Activated T-helper 1 cell treated with anti-CD3 and anti-CD28 coated beads, Interleukin-12 subunit alpha, Interleukin-12 subunit beta, Interleukin-2, Interleukin-4 antibody, amounts not matched to agents 30 ng/mL and 10 ng/mL and 1 ng/mL, durations not matched to agents 14 hours and 24 hours and 36 hours (primary cell): Measurements from ENCODE around the gene SHISA4. TPM values are rescaled to one million over a fixed set of nuclear protein-coding genes. Genes with fewer than 3 reads are reported as not detected.
"Not testable (repeated sequence)": the region's sequence is repeated elsewhere in the genome, so short reads cannot be mapped to it uniquely, and the experiment has no call there.

Experiments
- DNase-seq: peaks from one replicate; pipeline ENCODE4 v3.0.0; 2021; ENCODE audit warnings: low spot score
- H3K27ac Mint-ChIP-seq: one replicate; pipeline ENCODE4 v1.8.0; 2021; ENCODE audit warnings: mild to moderate bottlenecking, mixed read lengths
- H3K27me3 Mint-ChIP-seq: one replicate; pipeline ENCODE4 v1.8.0; 2022; ENCODE audit warnings: mild to moderate bottlenecking, moderate library complexity, mixed read lengths; ENCODE audit not compliant: insufficient read depth
- H3K36me3 Mint-ChIP-seq: one replicate; pipeline ENCODE4 v1.8.0; 2021; ENCODE audit warnings: low read depth, mixed read lengths
- H3K4me1 Mint-ChIP-seq: one replicate; pipeline ENCODE4 v1.8.0; 2021; ENCODE audit warnings: low read depth, mixed read lengths
- H3K4me3 Mint-ChIP-seq: one replicate; pipeline ENCODE4 v1.8.0; 2021; ENCODE audit warnings: mild to moderate bottlenecking, moderate library complexity, mixed read lengths
- H3K9me3 Mint-ChIP-seq: one replicate; pipeline ENCODE4 v1.8.0; 2021; ENCODE audit warnings: mixed read lengths
- intact Hi-C: fragments of 100-400 bp; cut with micrococcal nuclease; formaldehyde crosslinking; loops from one replicate; pipeline ENCODE4 v1.15.1; 2024
- total RNA-seq: library from RNA; stranded (reverse); gene quantifications from 2 replicates; pipeline ENCODE4 v1.2.3, GENCODE V29; 2022

SHISA4 gene
- total RNA-seq, 1 donor from 2014 or later: 0.67 TPM

GRCh38 chr1:201930803-201931202, 42.1 kb downstream of the SHISA4 start:
- H3K27me3 Mint-ChIP-seq: peaks cover 16% of the 10 kb centered on the region
- no peak overlapping the region for H3K4me3 Mint-ChIP-seq
- no peak for DNase-seq
- no peaks in the 10 kb centered on the region for H3K4me1 Mint-ChIP-seq
- no peaks in the 10 kb centered on the region for H3K36me3 Mint-ChIP-seq
- intact Hi-C loops: no loop called here
- no peaks in the 10 kb centered on the region for H3K9me3 Mint-ChIP-seq
- no peak overlapping the region for H3K27ac Mint-ChIP-seq

DNA sequence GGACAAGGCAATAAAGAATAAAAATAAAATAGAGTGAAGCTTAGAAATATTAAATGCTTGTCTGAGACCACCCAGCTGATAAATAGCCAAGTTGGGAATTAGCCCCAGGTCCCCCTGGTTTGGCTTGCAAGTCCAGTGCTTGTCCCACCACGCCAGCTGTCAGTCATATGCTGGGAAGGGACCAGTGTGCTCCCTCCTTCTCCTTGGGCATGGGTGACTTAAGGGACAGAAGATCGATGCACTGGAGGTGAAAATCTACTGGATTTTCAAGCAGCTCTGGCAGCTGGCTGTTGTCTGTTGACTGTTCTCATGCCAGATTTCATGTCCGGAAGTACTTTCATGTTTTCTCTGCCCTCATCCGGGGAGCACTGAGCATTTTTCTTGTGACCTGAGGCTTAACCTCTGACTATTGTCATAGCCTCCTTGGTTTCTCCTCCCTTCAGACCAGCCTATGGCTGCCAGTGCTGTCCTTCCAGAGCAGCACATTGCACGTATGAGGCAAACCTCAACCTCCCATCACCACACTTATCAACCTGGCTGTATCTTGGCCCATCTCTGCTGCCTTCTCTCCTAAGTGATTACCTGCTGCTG, 45.2 kb downstream of the SHISA4 start:
- Mint-ChIP-seq H3K4me3 (no peak overlapping the region), H3K27me3 (peaks cover 12% of the 10 kb centered on the region), H3K36me3 (no peaks in the 10 kb centered on the region), H3K9me3 (no peaks in the 10 kb centered on the region), H3K27ac (no peak overlapping the region), H3K4me1 (no peaks in the 10 kb centered on the region)
- intact Hi-C loops: no loop called here
- no peak for DNase-seq

- Mint-ChIP-seq H3K4me3 (no peak overlapping the region), H3K36me3 (no peaks in the 10 kb centered on the region), H3K4me1 (no peaks in the 10 kb centered on the region), H3K9me3 (no peaks in the 10 kb centered on the region), H3K27me3 (peaks cover 12% of the 10 kb centered on the region), H3K27ac (no peak overlapping the region)
- intact Hi-C loops: no loop called here
- no peak for DNase-seq
Observed at GRCh38 chr1:201937624-201938213, 49.0 kb downstream of the SHISA4 start.

DNA sequence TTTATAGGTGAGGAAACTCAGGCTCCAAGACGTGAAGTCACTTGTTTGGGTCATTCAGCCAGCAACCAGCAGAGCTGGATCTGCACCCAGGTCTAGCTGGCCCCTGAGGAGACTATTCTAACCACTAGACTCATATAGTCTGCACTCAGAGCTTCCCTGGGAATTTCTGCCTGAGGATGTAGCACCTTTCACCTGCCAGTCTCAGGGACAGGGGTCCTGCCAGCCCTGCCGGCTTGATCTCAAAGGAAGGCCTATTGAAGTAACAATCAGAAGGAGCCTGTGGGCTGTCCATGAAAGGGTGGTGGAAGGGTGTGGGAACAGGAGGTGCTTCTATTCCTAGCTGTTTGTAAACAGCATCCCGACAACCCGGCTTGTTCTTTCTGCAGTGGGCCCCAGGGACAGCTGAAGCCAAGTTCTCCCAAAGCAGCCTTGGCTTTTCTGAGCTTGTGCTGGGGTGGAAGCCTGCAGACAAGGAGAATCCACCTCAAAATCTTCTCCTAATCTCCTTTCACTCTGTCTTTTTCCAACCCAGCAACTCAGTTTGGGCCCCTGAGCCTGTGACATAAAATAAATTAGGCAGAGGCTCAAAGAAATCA, 49.8 kb downstream of the SHISA4 start:
- no peak for DNase-seq
- intact Hi-C loops: no loop called here
- Mint-ChIP-seq H3K27ac (no peak overlapping the region), H3K4me1 (no peaks in the 10 kb centered on the region), H3K27me3 (peaks cover 16% of the 10 kb centered on the region), H3K36me3 (no peaks in the 10 kb centered on the region), H3K9me3 (no peaks in the 10 kb centered on the region), H3K4me3 (no peak overlapping the region)

DNA sequence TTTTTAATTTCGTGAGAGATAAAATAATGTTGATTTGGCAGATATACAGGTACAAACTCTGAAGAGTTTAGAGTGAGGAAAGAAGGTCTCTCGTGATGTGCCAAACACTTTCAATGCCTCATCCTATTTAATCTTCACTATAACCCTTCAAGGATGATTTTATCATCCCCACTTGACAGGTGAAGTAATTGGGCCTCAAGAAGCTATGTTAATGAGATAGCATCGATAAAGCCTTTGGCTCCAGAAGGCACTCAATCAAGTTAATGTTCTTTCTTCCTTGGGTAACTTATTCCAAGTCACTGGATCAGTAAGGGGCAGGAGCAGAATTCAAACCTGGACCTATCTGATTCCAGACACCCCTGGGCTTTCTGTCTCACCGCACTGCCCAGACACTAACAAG, 50.5 kb downstream of the SHISA4 start:
- peaks cover 19% of the 10 kb centered on the region for H3K27me3 Mint-ChIP-seq
- intact Hi-C loops: no loop called here
- H3K36me3 Mint-ChIP-seq: no peaks in the 10 kb centered on the region
- H3K27ac Mint-ChIP-seq: no peak overlapping the region
- H3K9me3 Mint-ChIP-seq: no peaks in the 10 kb centered on the region
- H3K4me3 Mint-ChIP-seq: no peak overlapping the region
- no peak for DNase-seq
- no peaks in the 10 kb centered on the region for H3K4me1 Mint-ChIP-seq

DNA sequence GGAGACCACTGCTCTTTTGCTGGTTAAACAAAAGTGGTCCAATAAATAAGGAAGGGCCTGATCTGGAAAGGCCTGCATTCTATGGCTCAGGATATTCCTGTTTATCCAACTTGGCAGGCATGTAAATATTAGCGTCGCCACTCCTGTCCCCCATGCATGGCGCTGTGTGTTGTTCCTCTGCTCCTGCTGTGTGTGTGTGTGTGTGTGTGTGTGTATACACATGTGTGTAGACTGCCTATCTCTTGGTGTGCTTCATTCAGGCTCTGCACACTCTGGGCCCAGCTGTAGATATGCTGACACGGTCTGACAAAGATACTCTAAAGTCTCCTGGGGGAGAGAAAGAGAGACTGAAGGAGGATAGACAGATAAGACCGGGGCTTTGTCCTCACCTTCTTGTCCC, 50.9 kb downstream of the SHISA4 start:
- Mint-ChIP-seq H3K4me1 (no peaks in the 10 kb centered on the region), H3K27ac (no peak overlapping the region), H3K4me3 (no peak overlapping the region), H3K9me3 (no peaks in the 10 kb centered on the region), H3K27me3 (peaks cover 18% of the 10 kb centered on the region), H3K36me3 (no peaks in the 10 kb centered on the region)
- DNase-seq: no peak
- intact Hi-C loops: no loop called here

DNA sequence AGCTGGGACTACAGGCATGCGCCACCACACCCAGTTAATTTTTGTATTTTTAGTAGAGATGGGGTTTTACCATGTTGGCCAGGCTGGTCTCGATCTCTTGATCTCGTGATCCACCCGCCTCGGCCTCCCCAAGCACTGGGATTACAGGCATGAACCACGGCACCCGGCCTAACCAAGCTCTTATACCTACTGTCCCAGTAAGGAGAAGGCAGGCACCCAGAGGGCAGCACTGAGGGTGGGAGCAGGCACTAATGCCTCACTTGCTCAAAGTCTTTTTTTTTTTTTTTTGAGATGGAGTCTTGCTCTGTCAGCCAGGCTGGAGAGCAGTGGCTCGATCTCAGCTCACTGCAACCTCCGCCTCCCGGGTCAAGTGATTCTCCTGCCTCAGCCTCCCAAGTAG, 51.6 kb downstream of the SHISA4 start:
- DNase-seq, H3K27ac Mint-ChIP-seq, H3K4me1 Mint-ChIP-seq, H3K4me3 Mint-ChIP-seq, H3K36me3 Mint-ChIP-seq, H3K9me3 Mint-ChIP-seq, intact Hi-C loops: not testable (repeated sequence)
- H3K27me3 Mint-ChIP-seq: peaks cover 21% of the 10 kb centered on the region

DNA sequence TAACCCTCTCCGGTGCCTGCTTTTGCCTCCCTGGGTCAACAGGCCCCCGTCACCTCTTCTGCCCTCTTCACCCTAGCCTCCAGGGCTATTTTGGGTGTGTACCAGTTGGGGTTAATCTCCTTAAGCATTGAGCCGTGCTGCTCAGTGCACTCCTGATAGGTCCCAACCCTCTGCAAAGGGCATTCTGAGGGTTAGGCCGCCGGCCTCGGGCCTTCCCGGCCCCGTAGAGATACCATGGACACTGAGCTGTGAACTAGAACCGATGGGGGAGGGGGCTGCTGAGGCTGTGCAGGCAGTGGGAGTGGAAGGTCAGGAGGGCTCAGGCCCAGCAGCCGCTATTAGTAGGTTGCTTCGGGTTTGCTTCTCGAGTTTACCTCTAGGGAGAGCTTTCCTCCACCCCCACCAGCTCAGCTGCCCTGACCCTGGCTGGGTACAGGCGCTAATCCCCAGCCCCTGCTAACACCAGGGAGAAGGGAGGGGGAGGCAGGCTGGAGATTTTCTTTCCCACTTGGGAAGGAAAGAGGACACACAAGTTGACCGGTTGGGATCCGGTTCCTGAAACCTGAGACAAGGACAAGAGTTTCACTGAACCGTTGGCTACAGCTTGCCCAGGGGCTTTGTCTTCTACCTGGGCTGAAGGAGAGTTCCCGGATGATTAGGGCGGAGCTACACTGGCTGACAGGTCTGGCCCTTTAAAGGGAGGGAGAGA, 52.9 kb downstream of the SHISA4 start:
- intact Hi-C loops: no loop called here
- DNase-seq: no peak
- H3K4me3 Mint-ChIP-seq: no peak overlapping the region
- peaks cover 34% of the 10 kb centered on the region for H3K27me3 Mint-ChIP-seq
- H3K9me3 Mint-ChIP-seq: no peaks in the 10 kb centered on the region
- H3K4me1 Mint-ChIP-seq: peaks cover 3% of the 10 kb centered on the region
- no peaks in the 10 kb centered on the region for H3K36me3 Mint-ChIP-seq
- no peak overlapping the region for H3K27ac Mint-ChIP-seq

DNA sequence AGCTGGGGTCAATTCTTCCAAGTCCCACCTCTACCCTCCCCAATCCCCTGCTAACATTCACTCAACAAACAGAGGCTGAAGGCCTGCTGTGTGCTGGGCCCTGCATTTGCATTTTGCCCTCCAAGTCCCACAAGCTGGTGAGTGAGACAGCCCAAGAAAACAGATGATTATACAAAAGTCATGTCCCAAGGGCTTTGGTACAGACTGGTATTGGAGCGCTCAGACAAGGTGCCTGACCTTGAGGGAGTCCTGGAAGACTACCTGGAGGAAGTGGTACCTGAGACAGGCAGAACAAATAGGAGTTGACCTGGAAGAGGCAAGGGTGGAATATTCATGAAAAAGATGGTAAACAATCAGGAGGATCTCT, 53.4 kb downstream of the SHISA4 start:
- Mint-ChIP-seq H3K4me3 (no peak overlapping the region), H3K27ac (no peak overlapping the region), H3K36me3 (no peaks in the 10 kb centered on the region), H3K27me3 (peaks cover 39% of the 10 kb centered on the region), H3K9me3 (no peaks in the 10 kb centered on the region), H3K4me1 (peaks cover 6% of the 10 kb centered on the region)
- no peak for DNase-seq
- intact Hi-C loops: no loop called here

Other genes with a start within 250 kb of the SHISA4 start
- gene IPO9, start 59.7 kb upstream of the SHISA4 start, total RNA-seq: 58.5 and 61.6 TPM in 2 replicates
- gene LMOD1, start 57.6 kb downstream of the SHISA4 start, total RNA-seq: not detected in 2 replicates
- gene TIMM17A, start 66.6 kb downstream of the SHISA4 start, total RNA-seq: 117 and 127 TPM in 2 replicates
- gene RNPEP, start 93.8 kb downstream of the SHISA4 start, total RNA-seq: 31.1 and 34.2 TPM in 2 replicates
- 0.23 and 0.59 TPM in 2 replicates for gene ELF3, start 121.7 kb downstream of the SHISA4 start, total RNA-seq
- not detected in 2 replicates for gene GPR37L1, start 234.0 kb downstream of the SHISA4 start, total RNA-seq